Gastroesophageal sphincter (tissue), 4 donors: ENCODE measurements around the gene SEMA6A. TPM values are rescaled to one million over a fixed set of nuclear protein-coding genes. Genes with fewer than 3 reads are reported as not detected.

Source experiments
- ATAC-seq: fragments of 150-250 bp; one replicate; pipeline ENCODE4 v1.9.1; 2016; ENCODE audit warnings: mild to moderate bottlenecking, moderate library complexity
- H3K27ac ChIP-seq, 4 donors: fragments of 200-600 bp; sonication (generic) in 3 of 4; 1 replicate in 3 of 4; 2 replicates in 1 of 4; pipeline ENCODE4 v1.5.1; 2016 to 2019
- H3K27me3 ChIP-seq: fragments of 200-600 bp; sonication (generic); one replicate; pipeline ENCODE4 v1.5.1; 2019
- H3K36me3 ChIP-seq, 2 donors: fragments of 200-600 bp; sonication (generic); one replicate each; pipeline ENCODE4 v1.5.1; 2019; ENCODE audit warnings: control low read depth in 1 of 2
- H3K4me1 ChIP-seq, 3 donors: fragments of 200-600 bp; sonication (generic); 1 replicate in 2 of 3; 2 replicates in 1 of 3; pipeline ENCODE4 v1.5.1; 2016 to 2019; ENCODE audit warnings: control low read depth in 2 of 3
- H3K4me3 ChIP-seq, 2 donors: fragments of 200-600 bp; sonication (generic); one replicate each; pipeline ENCODE4 v1.5.1; 2019; ENCODE audit warnings: mild to moderate bottlenecking in 1 of 2, moderate library complexity in 1 of 2
- H3K9me3 ChIP-seq, 3 donors: fragments of 200-600 bp; sonication (generic); one replicate each; pipeline ENCODE4 v1.5.1; 2017 to 2019; ENCODE audit warnings: control low read depth in 2 of 3
- CTCF ChIP-seq, 4 experiments: fragments of 200-600 bp in 2 of 4; fragments of 450-650 bp in 2 of 4; sonication (generic) in 1 of 4; IDR thresholded peaks; one replicate each; pipeline ENCODE4 v1.5.1; 2017 to 2019; ENCODE audit warnings: antibody characterized with exemption in 4 of 4, mild to moderate bottlenecking in 2 of 4, moderate library complexity in 2 of 4
- EP300 ChIP-seq: sonication (generic); formaldehyde crosslinking; IDR thresholded peaks from one replicate; pipeline ENCODE4 v1.6.1; 2017; ENCODE audit warnings: antibody characterized with exemption, mild to moderate bottlenecking
- POLR2A ChIP-seq, 2 donors: fragments of 450-650 bp; IDR thresholded peaks; one replicate each; pipeline ENCODE4 v1.6.1; 2017; ENCODE audit warnings: antibody characterized with exemption in 2 of 2, mild to moderate bottlenecking in 2 of 2, moderate library complexity in 1 of 2
- POLR2AphosphoS5 ChIP-seq: sonication (generic); formaldehyde crosslinking; IDR thresholded peaks from one replicate; pipeline ENCODE4 v1.6.1; 2017; ENCODE audit warnings: antibody characterized with exemption
- WGBS, 2 donors: methylation state at CpG; one replicate each; pipeline ENCODE4 v1.1.5; 2018; ENCODE audit warnings: low coverage in 1 of 2; 5-methylcytosine and 5-hydroxymethylcytosine counted together
- total RNA-seq, 4 donors: library from RNA; depleted of rRNA; stranded (reverse); fragments of >200 nt; gene quantifications; one replicate each; pipeline ENCODE4 v1.1.0, GENCODE V29; 2016

SEMA6A gene
- total RNA-seq, 4 donors from 2014 or later, result 10.9 to 19.8 (median 17.8) TPM

GRCh38 chr5:116573279-116573701, 1.3 kb downstream of the SEMA6A start:
- Histone ChIP-seq H3K27me3 (peaks cover 28% of the 10 kb centered on the region), H3K4me3 (peak overlapping the region; percentile 63 to 78), H3K4me1 (peaks cover 0 to 54% (median 5%) of the 10 kb centered on the region in 3 donors), H3K36me3 (no peaks in the 10 kb centered on the region), H3K9me3 (no peaks in the 10 kb centered on the region), H3K27ac (peak overlapping the region in 3 of 4 donors; percentile 34 to 81 (median 80))
- peak; percentile 2 for ATAC-seq
- WGBS, 2 donors, result no CpG with 5 or more reads among the region's 35 CpGs
- TF ChIP-seq POLR2A (IDR thresholded peaks at IDR 0.05), result no peak
- no peak for TF ChIP-seq CTCF (IDR thresholded peaks at IDR 0.05)
- no peak for TF ChIP-seq EP300
- no peak for TF ChIP-seq POLR2AphosphoS5

- peaks cover 0 to 54% (median 5%) of the 10 kb centered on the region in 3 donors for H3K4me1 ChIP-seq
- WGBS, 2 donors, result 0 to 1% methylated on average over 6 to 14 of the region's 54 CpGs
- peak; percentile 3 for ATAC-seq
- peak overlapping the region; percentile 63 to 78 for H3K4me3 ChIP-seq
- H3K27ac ChIP-seq, result peak overlapping the region in 3 of 4 donors; percentile 34 to 81 (median 80)
- no peaks in the 10 kb centered on the region for H3K36me3 ChIP-seq
- TF ChIP-seq EP300, result no peak
- no peak for TF ChIP-seq POLR2A (IDR thresholded peaks at IDR 0.05)
- peak; percentile 23 for TF ChIP-seq POLR2AphosphoS5
- TF ChIP-seq CTCF (IDR thresholded peaks at IDR 0.05), result peak in 1 of 4 experiments; percentile 32
- no peaks in the 10 kb centered on the region for H3K9me3 ChIP-seq
- H3K27me3 ChIP-seq, result peaks cover 28% of the 10 kb centered on the region
Observed at GRCh38 chr5:116572350-116573278, 2.0 kb downstream of the SEMA6A start.

- 27 to 46% methylated on average over 5 to 14 of the region's 17 CpGs for WGBS, 2 donors
- ATAC-seq, result no peak
- peaks cover 0 to 54% (median 5%) of the 10 kb centered on the region in 3 donors for H3K4me1 ChIP-seq
- no peaks in the 10 kb centered on the region for H3K9me3 ChIP-seq
- peak in 1 of 4 experiments; percentile 7 for TF ChIP-seq CTCF (IDR thresholded peaks at IDR 0.05)
- no peak for TF ChIP-seq EP300
- peak overlapping the region; percentile 63 to 78 for H3K4me3 ChIP-seq
- H3K36me3 ChIP-seq, result no peaks in the 10 kb centered on the region
- peak overlapping the region in 2 of 4 donors; percentile 80 to 81 for H3K27ac ChIP-seq
- H3K27me3 ChIP-seq, result peaks cover 28% of the 10 kb centered on the region
Observed at GRCh38 chr5:116571568-116572349, 2.9 kb downstream of the SEMA6A start.

GRCh38 chr5:116569999-116570398, 4.6 kb downstream of the SEMA6A start:
- peaks cover 0 to 38% (median 5%) of the 10 kb centered on the region in 3 donors for H3K4me1 ChIP-seq
- TF ChIP-seq POLR2A (IDR thresholded peaks at IDR 0.05), result no peak
- no peak for TF ChIP-seq EP300
- TF ChIP-seq POLR2AphosphoS5, result no peak
- TF ChIP-seq CTCF (IDR thresholded peaks at IDR 0.05), result no peak
- H3K27me3 ChIP-seq, result peaks cover 28% of the 10 kb centered on the region
- H3K9me3 ChIP-seq, result no peaks in the 10 kb centered on the region
- H3K27ac ChIP-seq, result no peak overlapping the region
- no peaks in the 10 kb centered on the region for H3K36me3 ChIP-seq
- no peak overlapping the region for H3K4me3 ChIP-seq
- 40 to 100% methylated on average over 1 of the region's 4 CpGs for WGBS, 2 donors
- ATAC-seq, result no peak
